GM19438 (cell line): Measurements from ENCODE around the gene RTN4R.
"Not testable (repeated sequence)": the region's sequence is repeated elsewhere in the genome, so short reads cannot be mapped to it uniquely, and the experiment has no call there.

Experiments
- ATAC-seq: cut with Tn5 transposase; IDR thresholded peaks from one replicate; pipeline ENCODE4 v1.9.1; 2021; ENCODE audit warnings: low read depth; ENCODE audit not compliant: unreplicated experiment

RTN4R gene

DNA sequence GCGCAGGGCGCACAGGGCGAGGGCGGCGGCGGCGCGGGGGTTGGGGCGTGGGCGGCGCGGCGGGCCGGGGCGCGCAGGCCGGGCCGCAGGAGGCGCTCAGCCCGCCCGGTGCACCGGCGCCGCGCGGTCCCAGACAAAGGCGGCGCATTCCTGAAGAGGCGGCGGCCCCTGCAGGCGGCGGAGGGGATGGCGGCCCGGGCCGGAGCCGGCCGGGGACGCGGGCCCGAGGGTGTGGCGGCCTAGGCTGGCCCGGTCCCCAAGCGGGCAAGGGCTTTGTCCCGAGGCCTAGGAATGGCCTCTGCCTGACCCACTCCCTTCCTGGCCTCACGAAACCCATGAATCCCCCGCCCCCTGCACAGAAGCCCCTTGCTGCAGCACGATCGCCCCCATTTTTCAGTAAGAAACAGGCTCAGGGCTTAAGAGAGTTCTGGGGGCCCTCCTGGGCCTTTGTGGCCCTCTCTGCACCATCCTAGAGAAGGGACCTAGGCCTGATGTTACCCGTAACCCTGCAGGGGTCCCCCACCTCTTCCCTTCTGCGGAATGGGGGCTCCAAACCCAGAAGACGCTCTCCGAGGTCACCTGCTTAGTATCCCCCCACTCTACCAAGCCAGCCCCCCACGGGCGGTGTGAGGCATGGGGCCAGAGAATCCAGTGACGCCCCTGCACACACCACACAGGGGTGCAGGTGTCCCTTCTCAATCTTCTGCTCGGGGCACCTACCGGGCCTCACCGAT lies at the start of gene RTN4R:
RTN4R (minus strand) TSS at position 40 of the 734 bp plus-strand sequence. CDS start 226 bp downstream, outside the sequence.
- no peak for ATAC-seq

DNA sequence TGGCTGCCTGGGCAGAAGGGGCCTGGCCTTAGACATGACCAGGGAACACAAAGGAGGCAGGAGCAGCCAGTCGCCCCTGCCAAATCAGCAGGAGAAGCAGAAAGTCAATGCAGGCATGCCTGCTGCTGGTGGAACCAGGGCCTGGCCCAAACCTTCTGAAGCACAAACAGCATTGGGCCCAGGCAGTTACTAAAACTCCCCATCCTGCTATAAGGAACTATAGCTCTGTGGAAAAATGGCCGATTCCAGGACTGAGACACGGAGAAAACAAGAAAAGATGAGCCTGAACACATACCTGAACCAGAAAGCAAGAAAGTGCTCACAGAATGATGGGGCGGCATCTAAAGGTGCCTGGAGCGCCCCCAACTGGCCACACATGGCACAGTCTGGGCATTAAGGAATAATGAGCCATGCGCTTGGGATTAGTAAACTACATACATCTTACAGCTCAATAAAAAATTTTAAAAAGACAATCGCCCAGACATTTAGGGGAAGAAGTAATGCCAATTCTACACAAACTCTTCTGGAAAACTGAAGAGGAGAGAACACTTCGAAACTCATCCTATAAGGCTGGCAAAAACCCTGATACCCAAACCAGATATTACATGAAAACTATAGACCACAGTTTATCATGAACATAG lies 49.4 kb upstream of the RTN4R start:
- ATAC-seq: not testable (repeated sequence)

DNA sequence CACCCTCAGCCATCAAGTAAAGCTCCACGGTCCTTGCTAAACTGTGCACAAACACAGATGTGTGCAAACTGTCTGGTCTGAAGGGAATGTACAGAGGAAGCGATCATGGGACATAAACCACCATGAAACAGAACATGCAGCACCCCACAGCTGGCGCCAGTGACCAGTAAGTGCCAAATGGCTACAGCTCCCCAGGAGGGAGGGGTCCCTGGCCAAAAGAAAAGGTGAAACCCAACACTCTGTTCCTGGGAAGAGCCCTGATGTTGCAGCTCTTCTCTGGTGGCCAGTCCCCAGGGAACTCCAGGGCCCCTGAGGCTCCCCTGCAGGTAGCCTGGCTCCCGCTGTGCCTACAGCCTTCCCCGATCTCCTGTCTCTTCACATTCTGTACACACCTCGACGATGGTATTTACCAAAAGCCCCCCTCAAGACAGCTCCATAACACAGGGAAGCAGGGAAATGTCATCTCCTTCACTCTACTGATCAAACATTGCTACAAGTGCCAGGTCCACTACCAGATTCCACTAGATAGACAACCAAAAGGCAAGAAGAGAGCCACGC lies 48.8 kb upstream of the RTN4R start:
- no peak for ATAC-seq

GRCh38 chr22:20316217-20316843 lies 48.2 kb upstream of the RTN4R start:
- no peak for ATAC-seq

- no peak for ATAC-seq
Observed at GRCh38 chr22:20315337-20316216, 47.5 kb upstream of the RTN4R start.

GRCh38 chr22:20314741-20315336 lies 46.7 kb upstream of the RTN4R start:
- ATAC-seq: not testable (repeated sequence)

- ATAC-seq: not testable (repeated sequence)
Observed at GRCh38 chr22:20314206-20314605, 46.1 kb upstream of the RTN4R start.

DNA sequence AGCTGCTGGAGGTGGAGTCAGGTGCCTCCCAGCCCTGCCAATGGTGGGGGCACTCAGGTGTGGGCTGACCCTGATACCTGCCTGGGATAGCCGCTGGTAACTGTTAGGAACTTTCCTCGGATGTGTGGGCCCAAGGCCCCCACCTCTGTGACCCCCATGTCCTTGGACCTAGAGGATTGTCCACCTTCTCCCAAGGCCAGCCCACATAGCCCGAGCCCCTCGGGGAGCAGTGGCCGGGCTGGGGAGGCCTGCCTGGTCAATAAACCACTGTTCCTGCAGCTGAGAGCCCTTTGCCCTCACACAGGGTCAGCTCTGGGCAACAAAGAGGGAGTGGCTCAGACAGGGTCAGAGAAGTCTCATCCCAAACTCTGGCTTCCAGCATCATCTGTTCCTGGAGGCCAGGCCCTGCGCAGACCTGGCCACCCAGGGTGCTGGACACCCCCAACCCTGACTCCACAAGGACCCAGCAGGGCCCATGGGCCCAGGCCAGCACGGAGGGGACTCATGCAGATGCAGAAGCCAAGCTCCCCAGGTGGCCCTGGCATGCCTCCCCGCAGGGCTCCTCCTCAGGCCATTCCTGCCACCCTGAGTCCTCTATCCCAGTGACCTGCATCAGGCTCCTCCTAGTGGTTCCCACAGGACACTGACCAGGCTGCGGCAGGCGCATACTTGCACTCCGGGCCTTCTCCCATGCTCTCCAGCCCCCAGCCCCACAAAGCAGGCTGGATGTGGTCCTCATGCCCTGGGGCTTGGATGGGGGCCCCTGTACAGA lies 45.4 kb upstream of the RTN4R start:
- not testable (repeated sequence) for ATAC-seq

- ATAC-seq: no peak
Observed at GRCh38 chr22:20312396-20313191, 44.5 kb upstream of the RTN4R start.

DNA sequence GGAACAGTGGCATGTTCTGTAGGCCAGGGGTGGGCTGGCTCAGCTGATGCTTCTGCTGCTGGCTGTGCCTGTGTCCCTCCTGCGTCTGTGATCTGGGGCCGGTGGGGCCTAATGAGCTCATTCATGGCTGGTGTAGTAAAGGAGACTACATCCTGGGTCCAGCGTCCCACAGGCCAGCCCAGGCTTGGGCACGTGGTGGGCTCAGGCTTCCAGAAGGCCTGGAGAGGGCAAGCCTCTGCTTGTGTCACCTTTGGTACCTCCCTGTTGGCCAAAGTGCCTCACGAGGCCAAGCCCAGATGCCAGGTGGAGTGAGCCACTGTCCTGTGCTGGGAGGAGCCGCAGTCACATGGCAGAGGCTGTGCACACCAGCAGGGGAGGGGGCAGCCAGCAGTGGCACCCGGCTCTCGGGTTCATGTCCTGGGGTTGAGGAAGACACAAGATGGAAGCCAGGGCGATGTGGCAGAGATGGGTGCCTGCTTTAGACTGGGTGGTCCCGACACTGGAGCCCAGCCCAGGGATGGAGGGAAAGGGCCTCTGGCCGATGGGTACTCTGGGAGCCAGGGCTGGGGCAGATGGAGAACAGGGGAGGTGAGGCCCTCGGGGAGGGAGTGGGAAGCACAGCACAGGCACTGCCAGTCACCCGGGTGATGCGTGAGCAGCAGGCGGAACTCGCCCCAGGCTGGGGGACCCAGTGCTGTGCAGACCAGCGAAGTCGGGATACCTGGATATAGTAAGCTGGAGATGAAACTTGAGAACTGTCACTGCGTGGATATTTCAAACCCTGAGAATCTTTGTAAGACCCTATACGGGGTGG lies 43.3 kb upstream of the RTN4R start:
- not testable (repeated sequence) for ATAC-seq

DNA sequence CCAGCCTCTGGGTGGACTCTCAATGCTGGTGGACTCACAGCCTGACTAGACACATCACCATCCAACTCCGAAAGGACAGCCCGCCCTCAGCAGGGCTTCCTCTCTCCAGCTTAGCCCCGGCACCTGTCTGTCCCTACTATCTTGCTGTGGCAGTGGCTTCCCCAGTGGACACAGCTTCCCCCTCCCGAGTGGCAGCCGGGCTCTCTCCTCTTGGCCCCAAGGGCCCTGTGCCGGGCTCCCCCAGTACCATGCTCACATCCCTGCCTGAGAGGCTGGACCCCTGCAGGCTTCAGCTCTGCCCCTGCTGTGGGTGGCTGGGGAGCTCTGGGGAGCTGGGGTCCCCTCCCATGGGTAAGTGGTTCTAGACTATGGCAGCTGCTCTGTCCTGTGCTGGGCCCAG lies 42.7 kb upstream of the RTN4R start:
- ATAC-seq: not testable (repeated sequence)

DNA sequence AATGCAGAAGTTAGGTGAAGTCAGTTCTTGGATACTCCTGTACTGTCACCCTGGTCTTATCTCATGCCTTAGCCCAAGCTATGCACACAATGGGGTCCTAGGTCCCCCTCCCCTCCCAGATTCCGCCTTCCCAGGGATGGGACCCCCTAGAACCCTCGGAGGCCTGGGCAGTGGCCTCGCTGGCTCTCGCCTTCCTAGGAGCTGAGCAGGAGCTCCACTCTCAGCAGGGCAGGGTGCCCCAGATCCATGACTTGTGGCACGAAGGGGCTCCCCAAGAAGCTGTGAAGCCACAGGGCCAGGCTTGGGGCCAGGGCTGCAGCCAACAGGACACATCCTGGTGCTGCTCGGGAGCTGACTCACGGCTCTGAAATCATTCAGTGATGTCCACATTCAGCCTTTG lies 42.1 kb upstream of the RTN4R start:
- not testable (repeated sequence) for ATAC-seq

DNA sequence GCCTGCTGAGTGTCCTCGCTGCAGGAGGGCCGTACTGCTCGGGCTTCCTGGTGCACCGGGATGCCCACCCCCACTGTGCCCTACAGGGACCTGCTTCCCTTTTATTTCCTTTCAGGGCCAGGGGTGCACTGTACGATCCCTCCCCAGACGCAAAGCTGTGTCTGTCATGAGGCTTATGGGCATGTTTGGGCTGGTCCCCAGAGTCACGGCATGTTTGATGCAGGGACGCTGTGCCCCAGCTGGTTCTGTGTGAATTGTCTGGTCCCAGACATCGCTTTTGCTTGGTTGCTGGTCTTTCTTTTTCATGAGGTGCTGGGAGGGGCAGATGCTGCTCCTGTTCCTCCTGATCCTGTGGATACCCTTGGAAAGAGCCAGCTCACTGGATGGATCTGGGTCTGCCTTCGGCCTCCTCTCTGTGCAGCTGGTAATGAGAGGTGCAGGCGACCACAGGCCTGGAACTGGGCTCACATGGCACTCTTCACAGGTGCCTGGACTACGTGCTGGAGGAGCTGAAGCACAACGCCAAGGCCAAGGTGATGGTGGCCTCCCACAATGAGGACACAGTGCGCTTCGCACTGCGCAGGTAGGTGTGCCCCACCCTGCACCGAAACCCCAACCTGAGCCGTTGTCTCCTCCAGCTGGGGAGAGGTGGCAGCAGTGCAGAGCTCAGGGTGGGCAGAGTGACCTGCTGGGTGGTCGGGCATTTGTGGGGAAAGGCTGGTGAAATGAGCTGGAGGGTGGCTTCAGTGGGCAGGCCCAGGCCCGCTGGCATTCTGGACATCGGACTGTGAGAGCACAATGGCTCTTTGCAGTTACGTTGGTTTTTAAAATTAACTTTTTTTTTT lies 40.9 kb upstream of the RTN4R start:
- not testable (repeated sequence) for ATAC-seq

DNA sequence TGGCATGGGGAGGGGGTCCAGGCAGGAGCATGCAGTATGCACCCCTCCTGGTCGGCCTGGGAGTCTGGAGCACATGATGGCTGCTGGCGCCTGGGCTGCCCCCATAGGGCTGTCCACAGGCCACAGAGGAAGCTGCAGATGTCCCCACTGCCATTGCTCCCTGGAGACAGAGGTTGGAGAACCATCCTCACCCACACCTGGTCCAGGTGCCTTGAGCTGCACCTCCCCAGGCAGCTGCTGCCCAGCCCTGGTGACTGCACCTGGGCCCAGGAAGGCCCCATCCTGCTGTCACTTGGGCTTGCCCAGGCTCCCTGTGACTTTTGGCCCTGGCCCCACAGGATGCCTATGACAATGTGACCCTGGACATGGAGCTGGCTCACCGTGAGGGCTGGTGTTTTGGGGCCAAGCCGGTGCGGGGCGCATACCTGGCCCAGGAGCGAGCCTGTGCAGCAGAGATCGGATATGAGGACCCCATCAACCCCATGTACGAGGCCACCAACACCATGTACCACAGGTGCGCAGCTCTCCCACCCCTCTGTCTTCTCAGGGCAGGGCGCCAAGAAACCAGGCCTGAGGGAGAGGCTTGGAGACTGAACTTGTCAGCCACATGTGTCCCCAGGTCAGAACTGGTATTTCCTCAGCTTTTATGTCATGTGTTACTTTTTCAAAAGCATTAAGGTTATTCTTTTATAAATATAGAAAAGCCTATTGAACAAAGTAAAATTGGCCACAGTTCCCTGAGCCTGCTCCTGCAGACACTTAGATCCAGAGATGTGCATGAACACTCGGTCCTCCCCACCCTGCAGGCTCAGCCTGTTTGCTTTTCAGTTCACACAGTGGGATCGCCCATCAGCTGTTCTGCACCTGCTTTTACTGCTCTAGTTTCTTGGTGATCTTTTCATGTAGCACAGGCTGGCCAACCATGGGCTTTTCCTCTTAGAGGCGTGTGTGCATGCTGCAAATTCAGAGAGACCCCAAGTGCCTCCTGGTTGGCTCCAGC lies 39.6 kb upstream of the RTN4R start:
- ATAC-seq: not testable (repeated sequence)

GRCh38 chr22:20306646-20307447 lies 38.7 kb upstream of the RTN4R start:
- not testable (repeated sequence) for ATAC-seq
